ENCODE data around the gene CDC42BPB.
"Not testable (repeated sequence)": the region's sequence is repeated elsewhere in the genome, so short reads cannot be mapped to it uniquely, and the experiment has no call there.

Gene CDC42BPB

DNA sequence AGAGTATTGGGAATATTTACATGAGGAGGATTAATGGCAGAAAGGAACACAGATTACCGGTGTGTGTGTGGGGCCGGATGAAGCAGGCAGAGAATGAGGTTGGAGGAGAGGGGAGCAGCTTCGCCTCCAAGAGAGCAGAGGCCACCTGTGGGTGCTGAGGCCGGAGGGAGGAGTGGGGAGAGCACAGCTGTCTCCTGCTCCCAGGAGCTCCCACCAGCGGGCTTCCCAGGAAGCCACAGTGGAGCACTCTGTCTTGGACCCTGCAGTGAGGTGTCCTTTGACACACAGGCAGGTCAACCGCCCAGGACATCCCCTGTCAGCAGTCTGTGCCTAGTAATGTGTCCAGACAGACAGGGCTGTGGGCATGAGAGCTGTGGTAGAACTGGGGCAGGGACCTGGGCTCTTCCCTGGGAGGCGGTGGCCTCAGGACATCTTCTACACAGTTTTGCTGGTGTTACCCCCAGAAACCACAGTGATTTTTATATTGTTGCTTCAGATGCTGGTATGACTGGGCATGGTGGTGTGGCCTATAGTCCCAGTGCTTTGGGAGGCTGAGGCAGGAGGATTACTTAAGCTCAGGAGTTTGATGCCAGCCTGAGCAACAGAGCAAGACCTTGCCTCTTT, 153.3 kb downstream of the CDC42BPB start:
- no peaks in the 10 kb centered on the region for H3K9me3 Mint-ChIP-seq
- H3K4me3 Mint-ChIP-seq, result no peak overlapping the region
- H3K27ac Mint-ChIP-seq, result peak overlapping the region; percentile 69
- peaks cover 35% of the 10 kb centered on the region for H3K36me3 Mint-ChIP-seq
- CTCF ChIA-PET, result no interaction called here
- DNase-seq, result no peak
- peaks cover 35% of the 10 kb centered on the region for H3K4me1 Mint-ChIP-seq
- no peaks in the 10 kb centered on the region for H3K27me3 Mint-ChIP-seq

GRCh38 chr14:102903248-102903888, 154.0 kb downstream of the CDC42BPB start:
- peaks cover 41% of the 10 kb centered on the region for H3K4me1 Mint-ChIP-seq
- no peak overlapping the region for H3K4me3 Mint-ChIP-seq
- no peaks in the 10 kb centered on the region for H3K27me3 Mint-ChIP-seq
- H3K27ac Mint-ChIP-seq, result peak overlapping the region; percentile 88
- H3K36me3 Mint-ChIP-seq, result peaks cover 40% of the 10 kb centered on the region
- no peaks in the 10 kb centered on the region for H3K9me3 Mint-ChIP-seq
- CTCF ChIA-PET, result no interaction called here
- no peak for DNase-seq

DNA sequence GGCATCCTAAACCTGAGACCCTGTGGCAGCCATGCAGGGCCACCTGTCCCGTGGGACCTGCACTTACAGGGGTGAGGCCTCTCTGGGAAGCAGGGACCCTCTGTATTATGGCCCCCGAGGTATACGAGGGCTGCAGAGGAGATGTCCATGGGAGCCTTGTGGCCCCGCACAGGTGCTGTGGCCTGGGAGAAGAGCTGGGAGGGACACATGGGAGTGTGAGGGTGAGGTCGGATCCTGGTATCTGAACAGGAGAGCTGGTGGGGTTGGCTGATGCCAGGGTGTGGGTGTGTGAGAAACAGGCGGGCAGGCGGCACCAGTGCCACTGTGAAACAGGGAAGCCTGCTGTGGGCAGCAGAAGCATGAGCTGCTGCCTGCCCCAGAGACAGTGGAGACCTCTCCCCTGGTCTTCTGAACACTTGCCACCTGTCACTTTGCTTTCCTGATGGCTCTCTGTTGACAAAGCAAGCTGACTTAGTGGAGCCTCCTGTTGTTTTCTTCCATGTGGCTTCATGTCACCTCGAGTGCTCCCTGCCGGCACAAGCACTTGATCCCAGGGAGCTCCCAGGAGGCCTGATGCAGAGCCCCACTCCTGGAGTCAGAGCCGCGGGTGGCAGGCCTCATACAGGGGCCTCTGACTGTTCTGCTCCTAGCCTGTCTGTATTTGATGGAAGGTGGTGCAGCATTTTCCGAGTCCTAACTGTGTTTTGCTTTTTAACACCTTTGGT, 154.7 kb downstream of the CDC42BPB start:
- H3K36me3 Mint-ChIP-seq, result peaks cover 39% of the 10 kb centered on the region
- CTCF ChIA-PET, result no interaction called here
- H3K27ac Mint-ChIP-seq, result peak overlapping the region; percentile 88
- H3K4me1 Mint-ChIP-seq, result peaks cover 46% of the 10 kb centered on the region
- no peaks in the 10 kb centered on the region for H3K27me3 Mint-ChIP-seq
- DNase-seq, result no peak
- H3K9me3 Mint-ChIP-seq, result no peaks in the 10 kb centered on the region
- H3K4me3 Mint-ChIP-seq, result no peak overlapping the region

DNA sequence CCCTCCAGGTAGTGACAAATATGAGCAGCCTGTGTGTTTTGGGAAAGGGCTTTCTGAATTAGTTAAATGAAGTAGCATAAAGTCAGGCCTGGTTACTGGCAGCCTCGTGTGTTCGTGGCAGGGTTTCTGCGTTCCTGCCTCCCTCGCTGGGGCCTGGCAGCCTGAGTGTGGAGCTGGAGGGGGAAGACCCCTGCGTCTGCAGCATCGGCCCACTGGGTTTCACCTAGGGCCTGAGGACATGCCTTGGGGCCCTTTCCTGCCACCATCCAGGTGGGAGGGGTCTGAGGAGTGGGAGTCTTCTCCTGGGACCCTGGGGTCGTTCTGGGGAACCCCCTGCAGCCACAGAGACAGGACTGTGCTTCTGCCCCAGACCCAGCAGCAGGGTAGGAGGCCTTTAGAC, 155.3 kb downstream of the CDC42BPB start:
- H3K27ac Mint-ChIP-seq, result peak overlapping the region; percentile 88
- peaks cover 47% of the 10 kb centered on the region for H3K4me1 Mint-ChIP-seq
- no peak for DNase-seq
- no peaks in the 10 kb centered on the region for H3K9me3 Mint-ChIP-seq
- CTCF ChIA-PET, result interaction anchor here (1.1 kb wide), 1 partner anchor 207 kb away, joined by 3 read pairs; no protein-coding TSS in a partner anchor
- no peak overlapping the region for H3K4me3 Mint-ChIP-seq
- peaks cover 40% of the 10 kb centered on the region for H3K36me3 Mint-ChIP-seq
- H3K27me3 Mint-ChIP-seq, result no peaks in the 10 kb centered on the region

- CTCF ChIA-PET, result interaction anchor here (1.1 kb wide), 1 partner anchor 207 kb away, joined by 3 read pairs; no protein-coding TSS in a partner anchor
- Mint-ChIP-seq H3K4me3 (peak overlapping the region; percentile 11), H3K27me3 (no peaks in the 10 kb centered on the region), H3K4me1 (peaks cover 47% of the 10 kb centered on the region), H3K36me3 (peaks cover 38% of the 10 kb centered on the region), H3K9me3 (no peaks in the 10 kb centered on the region), H3K27ac (peak overlapping the region; percentile 88)
- peak; percentile 34 for DNase-seq
Observed at GRCh38 chr14:102901633-102902032, 155.7 kb downstream of the CDC42BPB start.

DNA sequence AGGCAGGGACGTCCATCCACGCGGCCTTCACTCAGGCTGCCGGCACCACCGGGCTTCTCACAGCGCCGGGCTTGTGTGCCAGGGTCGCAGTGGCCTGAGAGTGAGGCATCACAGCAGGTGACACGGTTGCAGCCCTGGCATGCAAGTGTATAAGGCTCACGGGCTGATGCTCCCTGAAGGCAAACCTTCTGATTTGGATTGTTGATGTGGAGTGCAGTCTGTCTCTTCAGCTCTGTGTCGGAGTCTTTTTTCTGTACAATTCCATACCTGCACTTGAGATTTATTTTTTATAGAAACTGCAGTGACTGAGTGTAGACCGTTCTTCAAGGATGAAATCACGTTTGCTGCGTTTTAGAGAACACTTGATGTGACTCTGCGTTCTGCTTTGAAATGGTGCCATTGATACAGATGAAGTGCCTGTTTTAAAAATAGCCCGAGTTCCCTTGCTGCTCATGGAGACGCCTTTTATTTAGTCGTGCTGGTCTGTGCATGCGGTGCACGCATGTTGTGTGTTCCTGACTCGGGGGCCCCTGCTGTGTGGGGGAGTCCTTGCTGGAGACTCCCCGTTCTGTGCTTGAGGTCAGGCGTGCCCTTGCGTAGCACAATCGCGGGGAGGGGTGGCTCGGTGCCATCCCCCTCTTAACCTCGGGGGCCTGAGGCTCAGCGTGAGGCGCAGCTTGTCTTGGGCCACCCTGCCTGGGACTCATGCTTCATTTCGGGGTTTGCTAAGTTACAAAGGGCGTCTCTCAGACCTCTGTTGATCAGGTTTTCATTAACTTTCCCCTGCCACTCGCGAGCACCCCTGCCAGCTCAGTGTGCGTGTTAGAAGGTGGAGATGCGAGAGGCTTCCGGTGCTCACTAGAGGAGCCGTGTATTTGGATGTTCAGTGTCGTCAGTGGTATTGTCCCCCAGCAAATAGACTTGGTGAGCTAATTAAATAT, 156.4 kb downstream of the CDC42BPB start:
- no peaks in the 10 kb centered on the region for H3K27me3 Mint-ChIP-seq
- H3K9me3 Mint-ChIP-seq, result no peaks in the 10 kb centered on the region
- peaks cover 40% of the 10 kb centered on the region for H3K36me3 Mint-ChIP-seq
- peak overlapping the region; percentile 88 for H3K27ac Mint-ChIP-seq
- H3K4me1 Mint-ChIP-seq, result peaks cover 47% of the 10 kb centered on the region
- peak overlapping the region; percentile 11 for H3K4me3 Mint-ChIP-seq
- CTCF ChIA-PET, result interaction anchor here (1.1 kb wide), 1 partner anchor 206 kb away, joined by 3 read pairs; no protein-coding TSS in a partner anchor
- DNase-seq, result peak; percentile 59

DNA sequence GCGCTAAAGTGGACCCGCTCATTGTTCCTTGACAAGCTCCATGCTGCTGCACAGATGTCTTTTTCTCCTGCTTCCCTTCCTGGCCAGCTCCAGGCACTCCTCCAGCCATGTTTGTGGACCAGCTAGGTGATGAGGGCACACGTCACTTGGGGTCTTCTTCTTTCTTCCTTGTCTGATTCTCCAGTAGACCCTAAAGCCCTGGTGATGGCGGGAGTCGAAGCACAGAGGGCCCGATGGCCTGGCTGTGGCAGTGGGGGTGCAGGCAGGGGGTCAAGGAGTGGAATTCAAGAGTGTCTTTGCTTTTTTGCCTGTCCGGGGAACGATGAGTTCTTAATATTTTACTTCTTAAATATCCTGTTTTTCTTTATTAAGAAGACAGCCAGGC, 157.8 kb downstream of the CDC42BPB start:
- H3K27me3 Mint-ChIP-seq, result no peaks in the 10 kb centered on the region
- no peak for DNase-seq
- H3K9me3 Mint-ChIP-seq, result no peaks in the 10 kb centered on the region
- peaks cover 47% of the 10 kb centered on the region for H3K4me1 Mint-ChIP-seq
- peak overlapping the region; percentile 88 for H3K27ac Mint-ChIP-seq
- no peak overlapping the region for H3K4me3 Mint-ChIP-seq
- peaks cover 41% of the 10 kb centered on the region for H3K36me3 Mint-ChIP-seq
- CTCF ChIA-PET, result no interaction called here

DNA sequence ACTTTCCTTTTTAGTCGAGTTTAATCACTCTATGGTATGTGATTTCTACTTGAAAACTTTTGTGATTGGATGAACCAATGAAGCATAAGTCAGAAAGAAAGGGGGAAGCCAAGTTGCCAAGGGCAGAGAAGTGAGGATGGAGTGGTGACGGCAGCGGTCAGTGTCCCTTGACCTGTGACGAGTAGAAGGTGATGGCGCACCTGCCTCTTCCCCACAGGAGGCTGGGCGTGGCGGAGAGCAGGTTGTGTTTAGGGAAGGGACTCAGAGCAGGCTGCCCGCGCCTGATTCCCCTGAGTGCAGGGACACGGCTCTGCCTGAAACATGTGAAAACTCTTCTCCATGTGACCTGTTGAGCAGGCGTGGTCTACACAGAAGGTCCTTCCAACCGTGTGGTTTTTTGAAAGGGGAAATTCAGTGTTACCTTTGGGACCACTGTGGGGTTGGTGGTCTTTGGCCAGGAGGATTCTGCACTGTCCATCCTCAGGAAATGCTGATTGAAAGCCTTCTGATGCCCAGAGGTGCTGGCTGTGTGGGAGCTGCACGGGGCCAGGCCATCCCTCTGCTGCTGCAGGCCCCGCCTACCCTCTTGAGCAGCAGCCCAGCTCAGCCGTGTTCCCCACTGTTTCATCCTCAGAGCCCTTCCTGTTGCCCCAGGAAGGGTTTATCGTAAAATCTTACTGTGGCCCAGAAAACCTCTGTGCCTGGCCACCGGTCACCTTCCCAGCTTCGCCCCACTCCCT, 158.4 kb downstream of the CDC42BPB start:
- no peak overlapping the region for H3K4me3 Mint-ChIP-seq
- H3K9me3 Mint-ChIP-seq, result no peaks in the 10 kb centered on the region
- CTCF ChIA-PET, result no interaction called here
- peaks cover 47% of the 10 kb centered on the region for H3K4me1 Mint-ChIP-seq
- DNase-seq, result no peak
- peaks cover 41% of the 10 kb centered on the region for H3K36me3 Mint-ChIP-seq
- no peaks in the 10 kb centered on the region for H3K27me3 Mint-ChIP-seq
- peak overlapping the region; percentile 88 for H3K27ac Mint-ChIP-seq

- Mint-ChIP-seq H3K27ac (no peak overlapping the region), H3K4me3 (no peak overlapping the region), H3K27me3 (no peaks in the 10 kb centered on the region), H3K36me3 (peaks cover 42% of the 10 kb centered on the region), H3K4me1 (peaks cover 47% of the 10 kb centered on the region), H3K9me3 (no peaks in the 10 kb centered on the region)
- no peak for DNase-seq
- CTCF ChIA-PET, result no interaction called here
Observed at GRCh38 chr14:102898298-102898697, 159.1 kb downstream of the CDC42BPB start.

DNA sequence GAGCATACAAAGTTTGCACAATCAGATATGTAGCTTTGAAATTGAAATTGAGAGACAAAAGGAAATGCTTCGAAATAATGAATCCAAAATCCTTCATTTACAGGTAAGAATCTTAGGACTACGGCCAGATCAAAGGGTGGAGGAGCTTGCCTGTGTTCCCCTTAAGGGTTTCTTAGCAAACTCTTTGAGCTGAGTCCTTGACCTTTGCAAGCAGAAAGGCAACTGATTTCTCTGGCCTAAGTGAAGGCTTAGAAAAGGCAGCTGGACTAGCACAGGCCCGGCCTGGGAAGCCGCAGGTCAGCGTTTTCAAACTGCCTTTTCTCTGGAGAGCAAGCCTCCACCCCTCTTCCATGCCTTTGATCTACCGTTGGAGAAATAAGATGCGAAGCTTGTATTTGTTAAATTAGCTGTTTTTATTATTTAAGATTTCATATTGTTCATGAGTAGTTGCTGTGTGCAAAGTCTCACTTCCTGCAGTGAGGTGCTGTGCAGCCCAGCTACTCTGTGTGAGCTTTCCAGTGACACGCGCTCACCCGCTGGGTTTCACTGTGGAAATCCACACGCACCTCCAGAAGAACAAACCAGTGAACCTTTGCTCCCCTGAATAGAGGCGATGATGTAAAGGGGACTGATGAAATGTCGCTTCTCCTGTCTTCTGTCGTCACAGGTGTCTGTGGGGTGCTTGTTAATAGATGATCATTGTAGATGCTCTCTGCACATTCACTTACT, 159.9 kb downstream of the CDC42BPB start:
- peaks cover 40% of the 10 kb centered on the region for H3K4me1 Mint-ChIP-seq
- no peak for DNase-seq
- H3K36me3 Mint-ChIP-seq, result peaks cover 40% of the 10 kb centered on the region
- CTCF ChIA-PET, result no interaction called here
- H3K4me3 Mint-ChIP-seq, result no peak overlapping the region
- H3K27ac Mint-ChIP-seq, result no peak overlapping the region
- H3K27me3 Mint-ChIP-seq, result no peaks in the 10 kb centered on the region
- no peaks in the 10 kb centered on the region for H3K9me3 Mint-ChIP-seq

GRCh38 chr14:102896735-102897134, 160.6 kb downstream of the CDC42BPB start:
- DNase-seq, CTCF ChIA-PET, H3K9me3 Mint-ChIP-seq, H3K27me3 Mint-ChIP-seq, H3K27ac Mint-ChIP-seq, H3K4me3 Mint-ChIP-seq: not testable (repeated sequence)
- peaks cover 43% of the 10 kb centered on the region for H3K36me3 Mint-ChIP-seq
- H3K4me1 Mint-ChIP-seq, result peaks cover 35% of the 10 kb centered on the region

GRCh38 chr14:102893452-102893851, 163.9 kb downstream of the CDC42BPB start:
- Mint-ChIP-seq H3K27me3 (no peaks in the 10 kb centered on the region), H3K4me3 (no peak overlapping the region), H3K9me3 (no peaks in the 10 kb centered on the region), H3K27ac (peak overlapping the region; percentile 3), H3K4me1 (peaks cover 7% of the 10 kb centered on the region), H3K36me3 (peaks cover 45% of the 10 kb centered on the region)
- no peak for DNase-seq
- CTCF ChIA-PET, result no interaction called here

DNA sequence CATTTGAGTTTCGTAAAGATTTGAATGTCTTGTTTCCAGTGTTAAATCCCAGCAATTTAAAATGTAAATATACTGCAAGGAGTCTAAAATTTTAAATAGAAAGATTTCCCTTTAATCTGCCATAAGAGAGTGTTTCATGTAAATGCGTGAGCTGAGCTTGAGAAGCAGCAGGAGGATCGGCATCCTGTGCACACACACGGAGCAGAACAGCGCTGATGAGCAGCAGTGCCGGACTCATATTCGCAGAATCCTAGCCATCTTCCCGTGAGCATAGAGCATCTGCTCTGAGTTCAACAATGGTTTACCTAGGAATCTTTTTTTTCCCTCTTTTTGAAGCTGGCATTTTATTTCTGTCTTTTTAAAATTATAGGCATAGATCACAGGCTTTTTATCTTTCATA, 164.7 kb downstream of the CDC42BPB start:
- no peaks in the 10 kb centered on the region for H3K9me3 Mint-ChIP-seq
- peaks cover 47% of the 10 kb centered on the region for H3K36me3 Mint-ChIP-seq
- peaks cover under 1% of the 10 kb centered on the region for H3K4me1 Mint-ChIP-seq
- H3K4me3 Mint-ChIP-seq, result no peak overlapping the region
- DNase-seq, result no peak
- no peaks in the 10 kb centered on the region for H3K27me3 Mint-ChIP-seq
- CTCF ChIA-PET, result no interaction called here
- no peak overlapping the region for H3K27ac Mint-ChIP-seq
